ENCODE data around the gene CYLD.

DNA sequence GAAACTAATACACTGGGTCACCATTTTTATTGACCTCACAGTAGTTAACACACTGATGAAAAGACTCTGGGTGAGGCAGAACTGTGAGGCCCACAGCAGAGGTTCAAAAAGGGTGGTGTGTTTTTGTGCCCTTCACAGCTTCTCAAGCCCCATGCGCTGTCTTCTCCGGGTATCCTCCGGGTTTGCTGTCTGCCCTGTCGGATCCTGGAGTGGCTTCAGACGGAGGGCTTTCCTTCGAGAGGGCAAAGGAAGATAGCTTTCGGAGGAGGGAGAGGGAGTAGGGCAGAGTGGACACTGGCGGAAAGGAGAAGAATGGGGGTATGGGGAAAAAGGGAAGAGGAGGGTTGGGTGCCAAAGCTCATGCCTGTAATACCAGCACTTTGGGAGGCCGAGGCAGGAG is 80.8 kb downstream of the CYLD start:
- no peak for TF ChIP-seq SUZ12 (IDR thresholded peaks at IDR 0.05)
- TF ChIP-seq ELF4 (IDR thresholded peaks at IDR 0.05): no peak
- TF ChIP-seq SP1 (IDR thresholded peaks at IDR 0.05): no peak
